Astrocyte (in vitro differentiated cells and primary cell): ENCODE results near the gene KLHL15. TPM values are rescaled to one million over a fixed set of nuclear protein-coding genes. Genes with fewer than 3 reads are reported as not detected.

Experiments
- DNase-seq: peaks from one replicate; pipeline ENCODE4 v3.0.0-alpha.2; 2010; ENCODE audit warnings: low read depth
- FAIRE-seq: peaks from 2 replicates; lab custom pipeline; 2011; peaks lifted over from hg19 to GRCh38; lab: Jason Lieb, UNC
- H2AFZ ChIP-seq: 2 replicates; pipeline ENCODE4 v1.6.0; 2012; ENCODE audit warnings: low read depth, low read length, inconsistent platforms
- H3K27ac ChIP-seq: 2 replicates; pipeline ENCODE4 v1.5.1; 2011; ENCODE audit warnings: low read depth, low read length, inconsistent platforms
- H3K27me3 ChIP-seq: 2 replicates; pipeline ENCODE4 v1.6.0; 2011; ENCODE audit warnings: low read length, inconsistent platforms; ENCODE audit not compliant: insufficient read depth
- H3K36me3 ChIP-seq: 2 replicates; pipeline ENCODE4 v1.5.1; 2011; ENCODE audit warnings: low read length, inconsistent platforms; ENCODE audit not compliant: insufficient read depth
- H3K4me1 ChIP-seq: 2 replicates; pipeline ENCODE4 v1.5.1; 2011; ENCODE audit warnings: low read length, inconsistent platforms; ENCODE audit not compliant: insufficient read depth
- H3K4me2 ChIP-seq: 2 replicates; pipeline ENCODE4 v1.6.0; 2012; ENCODE audit warnings: low read length, inconsistent platforms
- H3K4me3 ChIP-seq: 2 replicates; pipeline ENCODE4 v1.5.1; 2011; ENCODE audit warnings: low read depth, mild to moderate bottlenecking, low read length, inconsistent platforms; ENCODE audit not compliant: insufficient read depth
- H3K79me2 ChIP-seq: 2 replicates; pipeline ENCODE4 v1.6.0; 2012; ENCODE audit warnings: mild to moderate bottlenecking, low read length, inconsistent platforms; ENCODE audit not compliant: insufficient read depth
- H3K9ac ChIP-seq: 2 replicates; pipeline ENCODE4 v1.6.0; 2012; ENCODE audit warnings: mild to moderate bottlenecking, low read length, inconsistent platforms
- H3K9me3 ChIP-seq: 2 replicates; pipeline ENCODE4 v1.5.1; 2012; ENCODE audit warnings: low read depth, mild to moderate bottlenecking, low read length, inconsistent platforms; ENCODE audit not compliant: insufficient read depth
- H4K20me1 ChIP-seq: 2 replicates; pipeline ENCODE4 v1.6.0; 2012; ENCODE audit warnings: low read length, inconsistent platforms; ENCODE audit not compliant: insufficient read depth
- H3K27ac Mint-ChIP-seq: one replicate; pipeline ENCODE4 v1.8.0; 2021; ENCODE audit warnings: mild to moderate bottlenecking, mixed read lengths; ENCODE audit not compliant: unreplicated experiment
- H3K27me3 Mint-ChIP-seq: one replicate; pipeline ENCODE4 v1.8.0; 2021; ENCODE audit warnings: low read depth, mixed read lengths; ENCODE audit not compliant: unreplicated experiment
- H3K36me3 Mint-ChIP-seq: one replicate; pipeline ENCODE4 v1.8.0; 2021; ENCODE audit warnings: low read depth, mixed read lengths; ENCODE audit not compliant: unreplicated experiment
- H3K4me1 Mint-ChIP-seq: one replicate; pipeline ENCODE4 v1.8.0; 2021; ENCODE audit warnings: low read depth, mixed read lengths; ENCODE audit not compliant: unreplicated experiment
- H3K4me3 Mint-ChIP-seq: one replicate; pipeline ENCODE4 v1.8.0; 2021; ENCODE audit warnings: mild to moderate bottlenecking, moderate library complexity, mixed read lengths; ENCODE audit not compliant: unreplicated experiment
- H3K9me3 Mint-ChIP-seq: one replicate; pipeline ENCODE4 v1.8.0; 2021; ENCODE audit warnings: mild to moderate bottlenecking, mixed read lengths; ENCODE audit not compliant: unreplicated experiment
- CTCF ChIP-seq: IDR thresholded peaks from 2 replicates; pipeline ENCODE4 v1.5.1; 2011; ENCODE audit warnings: low read depth, mild to moderate bottlenecking, inconsistent platforms, low read length, moderate library complexity; ENCODE audit not compliant: insufficient read depth
- EZH2 ChIP-seq: IDR thresholded peaks from 2 replicates; pipeline ENCODE4 v1.6.1; 2012; ENCODE audit warnings: mild to moderate bottlenecking, low read length, inconsistent platforms; ENCODE audit not compliant: insufficient read depth
- total RNA-seq: library from RNA; stranded (reverse); gene quantifications from 2 replicates; pipeline ENCODE4 v1.2.1, GENCODE V29; 2021

KLHL15 gene
- total RNA-seq, 1 donor from 2014 or later = 7.5 TPM

GRCh38 chrX:23937100-23937499 is 89.9 kb downstream of the KLHL15 start:
- Mint-ChIP-seq H3K4me1 (no peaks in the 10 kb centered on the region), H3K9me3 (peaks cover 3% of the 10 kb centered on the region), H3K4me3 (no peak overlapping the region), H3K36me3 (no peaks in the 10 kb centered on the region), H3K27me3 (no peaks in the 10 kb centered on the region), H3K27ac (no peak overlapping the region)
- Histone ChIP-seq H3K79me2 (no peaks in the 10 kb centered on the region), H3K9ac (no peak overlapping the region), H3K27me3 (no peaks in the 10 kb centered on the region), H3K27ac (no peak overlapping the region), H3K4me3 (no peak overlapping the region), H3K4me1 (no peaks in the 10 kb centered on the region), H4K20me1 (no peaks in the 10 kb centered on the region), H2AFZ (no peak overlapping the region), H3K4me2 (no peak overlapping the region), H3K9me3 (no peaks in the 10 kb centered on the region), H3K36me3 (no peaks in the 10 kb centered on the region)
- FAIRE-seq = no peak
- no peak for DNase-seq
- TF ChIP-seq CTCF (no peak), EZH2 (no peak)

- Histone ChIP-seq H3K4me1 (no peaks in the 10 kb centered on the region), H3K27me3 (no peaks in the 10 kb centered on the region), H4K20me1 (no peaks in the 10 kb centered on the region), H3K27ac (no peak overlapping the region), H3K4me3 (no peak overlapping the region), H3K4me2 (no peak overlapping the region), H3K9me3 (no peaks in the 10 kb centered on the region), H2AFZ (no peak overlapping the region), H3K9ac (no peak overlapping the region), H3K79me2 (no peaks in the 10 kb centered on the region), H3K36me3 (no peaks in the 10 kb centered on the region)
- H3K36me3 Mint-ChIP-seq = no peaks in the 10 kb centered on the region
- FAIRE-seq = no peak
- no peak overlapping the region for H3K27ac Mint-ChIP-seq
- H3K4me1 Mint-ChIP-seq = peaks cover 1% of the 10 kb centered on the region
- H3K4me3 Mint-ChIP-seq = no peak overlapping the region
- DNase-seq = no peak
- no peaks in the 10 kb centered on the region for H3K27me3 Mint-ChIP-seq
- H3K9me3 Mint-ChIP-seq = peaks cover 3% of the 10 kb centered on the region
- TF ChIP-seq CTCF (no peak), EZH2 (no peak)
Measured at GRCh38 chrX:23936180-23936579, 90.8 kb downstream of the KLHL15 start.

- no peak overlapping the region for H3K4me2 ChIP-seq
Measured at GRCh38 chrX:23935106-23935505, 91.9 kb downstream of the KLHL15 start.

More at GRCh38 chrX:23935106-23935505, 91.9 kb downstream of the KLHL15 start:
- TF ChIP-seq EZH2 = no peak
- no peak for TF ChIP-seq CTCF
- H3K9me3 ChIP-seq = no peaks in the 10 kb centered on the region
- Mint-ChIP-seq H3K4me3 (no peak overlapping the region), H3K36me3 (no peaks in the 10 kb centered on the region), H3K4me1 (peaks cover 4% of the 10 kb centered on the region), H3K27ac (no peak overlapping the region), H3K27me3 (no peaks in the 10 kb centered on the region), H3K9me3 (peaks cover 3% of the 10 kb centered on the region)
- FAIRE-seq (no peak), DNase-seq (no peak)
- no peaks in the 10 kb centered on the region for H3K36me3 ChIP-seq
- H2AFZ ChIP-seq = no peak overlapping the region
- no peaks in the 10 kb centered on the region for H3K4me1 ChIP-seq
- no peak overlapping the region for H3K9ac ChIP-seq
- no peaks in the 10 kb centered on the region for H3K27me3 ChIP-seq
- H3K4me3 ChIP-seq = no peak overlapping the region
- no peaks in the 10 kb centered on the region for H4K20me1 ChIP-seq
- H3K27ac ChIP-seq = no peak overlapping the region
- H3K79me2 ChIP-seq = no peaks in the 10 kb centered on the region
